Effector memory CD4-positive, alpha-beta T cell (primary cell): ENCODE results near the gene PLEKHA5.

ENCODE experiments used
- DNase-seq, 3 donors: peaks; one replicate each; pipeline ENCODE4 v3.0.0-alpha.2; 2020
- H3K27ac ChIP-seq: 2 replicates; pipeline ENCODE4 v1.7.0; 2013; ENCODE audit warnings: mild to moderate bottlenecking, low read length, moderate library complexity; ENCODE audit not compliant: insufficient read depth, poor library complexity, severe bottlenecking
- H3K27me3 ChIP-seq: replicated peaks from 2 replicates; pipeline ENCODE4 v1.7.0; 2013; ENCODE audit warnings: mild to moderate bottlenecking, low read length; ENCODE audit not compliant: insufficient read depth, control insufficient read depth, poor library complexity, severe bottlenecking
- H3K36me3 ChIP-seq: 2 replicates; pipeline ENCODE4 v1.7.0; 2013; ENCODE audit warnings: mild to moderate bottlenecking, low read length, moderate library complexity; ENCODE audit not compliant: control insufficient read depth, insufficient read depth
- H3K4me1 ChIP-seq: 2 replicates; pipeline ENCODE4 v1.7.0; 2013; ENCODE audit warnings: low read length, mild to moderate bottlenecking; ENCODE audit not compliant: control insufficient read depth, insufficient read depth, poor library complexity, severe bottlenecking
- H3K4me3 ChIP-seq: 2 replicates; pipeline ENCODE4 v1.7.0; 2013; ENCODE audit warnings: low read length, low read depth, mild to moderate bottlenecking; ENCODE audit not compliant: insufficient read depth, poor library complexity, severe bottlenecking
- H3K9me3 ChIP-seq: 2 replicates; pipeline ENCODE4 v1.7.0; 2013; ENCODE audit warnings: mild to moderate bottlenecking, low read length, moderate library complexity; ENCODE audit not compliant: control insufficient read depth

Gene PLEKHA5

GRCh38 chr12:19208456-19208855, 78.9 kb downstream of the PLEKHA5 start:
- H3K27ac ChIP-seq = no peak overlapping the region

GRCh38 chr12:19209661-19210060, 80.1 kb downstream of the PLEKHA5 start:
- no peak for DNase-seq
- H3K4me3 ChIP-seq = no peak overlapping the region
- H3K4me1 ChIP-seq = no peaks in the 10 kb centered on the region
- no peaks in the 10 kb centered on the region for H3K36me3 ChIP-seq
- no peaks in the 10 kb centered on the region for H3K9me3 ChIP-seq
- H3K27me3 ChIP-seq = no peaks in the 10 kb centered on the region
- H3K27ac ChIP-seq = no peak overlapping the region

More at GRCh38 chr12:19208456-19208855, 78.9 kb downstream of the PLEKHA5 start:
- no peak overlapping the region for H3K4me3 ChIP-seq
- no peaks in the 10 kb centered on the region for H3K9me3 ChIP-seq
- H3K27me3 ChIP-seq = no peaks in the 10 kb centered on the region
- no peaks in the 10 kb centered on the region for H3K4me1 ChIP-seq
- H3K36me3 ChIP-seq = no peaks in the 10 kb centered on the region
- no peak for DNase-seq

GRCh38 chr12:19211802-19212201, 82.3 kb downstream of the PLEKHA5 start:
- DNase-seq = no peak
- Histone ChIP-seq H3K27ac (no peak overlapping the region), H3K4me1 (no peaks in the 10 kb centered on the region), H3K27me3 (no peaks in the 10 kb centered on the region), H3K9me3 (no peaks in the 10 kb centered on the region), H3K36me3 (no peaks in the 10 kb centered on the region), H3K4me3 (no peak overlapping the region)

GRCh38 chr12:19212245-19212644, 82.7 kb downstream of the PLEKHA5 start:
- H3K9me3 ChIP-seq = no peaks in the 10 kb centered on the region
- H3K27ac ChIP-seq = no peak overlapping the region
- H3K4me3 ChIP-seq = no peak overlapping the region
- H3K4me1 ChIP-seq = no peaks in the 10 kb centered on the region
- no peaks in the 10 kb centered on the region for H3K36me3 ChIP-seq
- H3K27me3 ChIP-seq = no peaks in the 10 kb centered on the region
- DNase-seq = no peak

- H3K36me3 ChIP-seq = no peaks in the 10 kb centered on the region
- H3K27me3 ChIP-seq = no peaks in the 10 kb centered on the region
- H3K9me3 ChIP-seq = no peaks in the 10 kb centered on the region
- no peak for DNase-seq
- no peaks in the 10 kb centered on the region for H3K4me1 ChIP-seq
- no peak overlapping the region for H3K4me3 ChIP-seq
- H3K27ac ChIP-seq = no peak overlapping the region
Measured at GRCh38 chr12:19214020-19214419, 84.5 kb downstream of the PLEKHA5 start.

- Histone ChIP-seq H3K4me3 (no peak overlapping the region), H3K9me3 (no peaks in the 10 kb centered on the region), H3K4me1 (no peaks in the 10 kb centered on the region), H3K27me3 (no peaks in the 10 kb centered on the region), H3K27ac (no peak overlapping the region), H3K36me3 (no peaks in the 10 kb centered on the region)
- DNase-seq = no peak
Measured at GRCh38 chr12:19215115-19215514, 85.6 kb downstream of the PLEKHA5 start.

GRCh38 chr12:19217446-19217845, 87.9 kb downstream of the PLEKHA5 start:
- Histone ChIP-seq H3K9me3 (no peaks in the 10 kb centered on the region), H3K27ac (no peak overlapping the region), H3K36me3 (no peaks in the 10 kb centered on the region), H3K4me3 (no peak overlapping the region), H3K27me3 (no peaks in the 10 kb centered on the region), H3K4me1 (no peaks in the 10 kb centered on the region)
- no peak for DNase-seq

- no peak overlapping the region for H3K27ac ChIP-seq
- DNase-seq = no peak
- H3K4me1 ChIP-seq = no peaks in the 10 kb centered on the region
- no peak overlapping the region for H3K4me3 ChIP-seq
- H3K9me3 ChIP-seq = no peaks in the 10 kb centered on the region
- H3K36me3 ChIP-seq = no peaks in the 10 kb centered on the region
- H3K27me3 ChIP-seq = no peaks in the 10 kb centered on the region
Measured at GRCh38 chr12:19220205-19220604, 90.7 kb downstream of the PLEKHA5 start.

GRCh38 chr12:19220852-19221466, 91.4 kb downstream of the PLEKHA5 start:
- H3K4me3 ChIP-seq = no peak overlapping the region
- no peak overlapping the region for H3K27ac ChIP-seq
- DNase-seq = no peak
- H3K9me3 ChIP-seq = no peaks in the 10 kb centered on the region
- no peaks in the 10 kb centered on the region for H3K4me1 ChIP-seq
- H3K36me3 ChIP-seq = no peaks in the 10 kb centered on the region
- no peaks in the 10 kb centered on the region for H3K27me3 ChIP-seq

- H3K4me3 ChIP-seq = no peak overlapping the region
- no peaks in the 10 kb centered on the region for H3K36me3 ChIP-seq
- no peaks in the 10 kb centered on the region for H3K9me3 ChIP-seq
- no peak overlapping the region for H3K27ac ChIP-seq
- DNase-seq = no peak
- no peaks in the 10 kb centered on the region for H3K27me3 ChIP-seq
- no peaks in the 10 kb centered on the region for H3K4me1 ChIP-seq
Measured at GRCh38 chr12:19222558-19222957, 93.0 kb downstream of the PLEKHA5 start.
